Loucy (cell line): Measurements from ENCODE around the gene APOL2.
"Not testable (repeated sequence)": the region's sequence is repeated elsewhere in the genome, so short reads cannot be mapped to it uniquely, and the experiment has no call there.

ENCODE experiments used
- H2AFZ ChIP-seq: fragments of 200-600 bp; sonication (generic); 2 replicates; pipeline ENCODE4 v1.6.0; 2016; ENCODE audit warnings: antibody characterized with exemption, mild to moderate bottlenecking, low read length, moderate library complexity
- H3F3A ChIP-seq: fragments of 200-600 bp; 2 replicates; pipeline ENCODE4 v1.6.0; 2016; ENCODE audit warnings: antibody characterized with exemption, low read depth, mild to moderate bottlenecking
- H3K27me3 ChIP-seq: fragments of 200-600 bp; sonication (generic); 2 replicates; pipeline ENCODE4 v1.6.1; 2014; ENCODE audit warnings: low read length, mild to moderate bottlenecking; ENCODE audit not compliant: insufficient read depth, poor library complexity, severe bottlenecking
- H3K36me3 ChIP-seq: fragments of 200-600 bp; sonication (generic); 2 replicates; pipeline ENCODE4 v1.6.1; 2016; ENCODE audit warnings: low read length; ENCODE audit not compliant: insufficient read depth
- H3K4me1 ChIP-seq: fragments of 200-600 bp; sonication (generic); 2 replicates; pipeline ENCODE4 v1.5.1; 2014; ENCODE audit warnings: low read length, mild to moderate bottlenecking; ENCODE audit not compliant: insufficient read depth, poor library complexity, severe bottlenecking
- H3K4me2 ChIP-seq: fragments of 200-600 bp; sonication (generic); 2 replicates; pipeline ENCODE4 v1.6.0; 2014; ENCODE audit warnings: antibody characterized with exemption, low read length, low read depth, mild to moderate bottlenecking; ENCODE audit not compliant: poor library complexity, severe bottlenecking
- H3K4me3 ChIP-seq: fragments of 200-600 bp; sonication (generic); 2 replicates; pipeline ENCODE4 v1.5.1; 2014; ENCODE audit warnings: low read length, mild to moderate bottlenecking, mixed read lengths; ENCODE audit not compliant: poor library complexity, severe bottlenecking
- H3K79me2 ChIP-seq: fragments of 200-600 bp; sonication (generic); 2 replicates; pipeline ENCODE4 v1.6.1; 2014; ENCODE audit warnings: low read length; ENCODE audit not compliant: insufficient read depth
- H3K9ac ChIP-seq: fragments of 200-600 bp; sonication (generic); 2 replicates; pipeline ENCODE4 v1.6.0; 2014; ENCODE audit warnings: mild to moderate bottlenecking, low read depth, low read length, moderate library complexity; ENCODE audit not compliant: poor library complexity, severe bottlenecking
- H3K9me2 ChIP-seq: fragments of 200-600 bp; sonication (generic); replicated peaks from 2 replicates; pipeline ENCODE4 v1.6.1; 2016; ENCODE audit warnings: low read depth, low read length, mixed read lengths
- H3K9me3 ChIP-seq: fragments of 200-600 bp; sonication (generic); 2 replicates; pipeline ENCODE4 v1.6.1; 2014; ENCODE audit warnings: mild to moderate bottlenecking, antibody characterized with exemption, low read length, low read depth; ENCODE audit not compliant: insufficient read depth
- H4K20me1 ChIP-seq: fragments of 200-600 bp; sonication (generic); 2 replicates; pipeline ENCODE4 v1.6.0; 2014; ENCODE audit warnings: antibody characterized with exemption, low read length, mild to moderate bottlenecking; ENCODE audit not compliant: insufficient read depth, poor library complexity, severe bottlenecking
- CTCF ChIP-seq: fragments of 200-600 bp; sonication (generic); conservative IDR thresholded peaks from 2 replicates; pipeline ENCODE4 v1.5.1; 2014; ENCODE audit warnings: mild to moderate bottlenecking, antibody characterized with exemption, low read length
- EZH2phosphoT487 ChIP-seq: fragments of 200-600 bp; IDR thresholded peaks from 2 replicates; pipeline ENCODE4 v1.6.1; 2018; ENCODE audit warnings: antibody characterized with exemption, mild to moderate bottlenecking, moderate library complexity, borderline replicate concordance

Gene APOL2

GRCh38 chr22:36212901-36213300 lies 26.4 kb downstream of the APOL2 start:
- no peak overlapping the region for H3K4me3 ChIP-seq
- H2AFZ ChIP-seq = no peak overlapping the region
- no peaks in the 10 kb centered on the region for H3K79me2 ChIP-seq
- H3F3A ChIP-seq = no peaks in the 10 kb centered on the region
- no peaks in the 10 kb centered on the region for H3K36me3 ChIP-seq
- H3K9me3 ChIP-seq = 0 out of 2 replicates have a peak, but pooled peaks cover 8% of the 10 kb centered on the region
- H3K9ac ChIP-seq = no peak overlapping the region
- no peak for TF ChIP-seq EZH2phosphoT487
- TF ChIP-seq CTCF = no peak
- no peaks in the 10 kb centered on the region for H3K9me2 ChIP-seq
- H3K4me1 ChIP-seq = peaks cover 18% of the 10 kb centered on the region
- H3K27me3 ChIP-seq = no peaks in the 10 kb centered on the region
- H4K20me1 ChIP-seq = no peaks in the 10 kb centered on the region
- H3K4me2 ChIP-seq = no peak overlapping the region

- H3F3A ChIP-seq = no peaks in the 10 kb centered on the region
- H4K20me1 ChIP-seq = no peaks in the 10 kb centered on the region
- H3K4me1 ChIP-seq = peaks cover 18% of the 10 kb centered on the region
- 0 out of 2 replicates have a peak, but pooled peaks cover 8% of the 10 kb centered on the region for H3K9me3 ChIP-seq
- H3K9me2 ChIP-seq = no peaks in the 10 kb centered on the region
- H3K4me3 ChIP-seq = peak overlapping the region; percentile 23
- peak overlapping the region; percentile 12 for H3K9ac ChIP-seq
- peak overlapping the region; percentile 50 for H3K4me2 ChIP-seq
- no peaks in the 10 kb centered on the region for H3K27me3 ChIP-seq
- peak overlapping the region; percentile 21; the same call in 1 of the 2 replicates for H2AFZ ChIP-seq
- no peaks in the 10 kb centered on the region for H3K36me3 ChIP-seq
- TF ChIP-seq CTCF = no peak
- no peaks in the 10 kb centered on the region for H3K79me2 ChIP-seq
These were observed 28.0 kb downstream of the APOL2 start for GRCh38 chr22:36211237-36211861.

- H3K79me2 ChIP-seq = no peaks in the 10 kb centered on the region
- H3K9me3 ChIP-seq = 0 out of 2 replicates have a peak, but pooled peaks cover 8% of the 10 kb centered on the region
- H3K27me3 ChIP-seq = no peaks in the 10 kb centered on the region
- peaks cover 18% of the 10 kb centered on the region for H3K4me1 ChIP-seq
- no peaks in the 10 kb centered on the region for H4K20me1 ChIP-seq
- no peak overlapping the region for H3K9ac ChIP-seq
- no peak overlapping the region for H2AFZ ChIP-seq
- H3F3A ChIP-seq = no peaks in the 10 kb centered on the region
- H3K4me2 ChIP-seq = no peak overlapping the region
- no peak overlapping the region for H3K4me3 ChIP-seq
- no peaks in the 10 kb centered on the region for H3K9me2 ChIP-seq
- TF ChIP-seq CTCF = no peak
- no peak for TF ChIP-seq EZH2phosphoT487
- H3K36me3 ChIP-seq = no peaks in the 10 kb centered on the region
These were observed 29.1 kb downstream of the APOL2 start for GRCh38 chr22:36210224-36210623.

- H3K79me2 ChIP-seq, H3K9me2 ChIP-seq, H3K4me3 ChIP-seq, H3K36me3 ChIP-seq, H3K4me2 ChIP-seq, H3K9ac ChIP-seq, H3K9me3 ChIP-seq, H3F3A ChIP-seq, H2AFZ ChIP-seq, H3K27me3 ChIP-seq, H4K20me1 ChIP-seq: not testable (repeated sequence)
- peaks cover 18% of the 10 kb centered on the region for H3K4me1 ChIP-seq
These were observed 29.8 kb downstream of the APOL2 start for GRCh38 chr22:36209488-36209908.
